ENCODE data around the gene MARS1.

DNA sequence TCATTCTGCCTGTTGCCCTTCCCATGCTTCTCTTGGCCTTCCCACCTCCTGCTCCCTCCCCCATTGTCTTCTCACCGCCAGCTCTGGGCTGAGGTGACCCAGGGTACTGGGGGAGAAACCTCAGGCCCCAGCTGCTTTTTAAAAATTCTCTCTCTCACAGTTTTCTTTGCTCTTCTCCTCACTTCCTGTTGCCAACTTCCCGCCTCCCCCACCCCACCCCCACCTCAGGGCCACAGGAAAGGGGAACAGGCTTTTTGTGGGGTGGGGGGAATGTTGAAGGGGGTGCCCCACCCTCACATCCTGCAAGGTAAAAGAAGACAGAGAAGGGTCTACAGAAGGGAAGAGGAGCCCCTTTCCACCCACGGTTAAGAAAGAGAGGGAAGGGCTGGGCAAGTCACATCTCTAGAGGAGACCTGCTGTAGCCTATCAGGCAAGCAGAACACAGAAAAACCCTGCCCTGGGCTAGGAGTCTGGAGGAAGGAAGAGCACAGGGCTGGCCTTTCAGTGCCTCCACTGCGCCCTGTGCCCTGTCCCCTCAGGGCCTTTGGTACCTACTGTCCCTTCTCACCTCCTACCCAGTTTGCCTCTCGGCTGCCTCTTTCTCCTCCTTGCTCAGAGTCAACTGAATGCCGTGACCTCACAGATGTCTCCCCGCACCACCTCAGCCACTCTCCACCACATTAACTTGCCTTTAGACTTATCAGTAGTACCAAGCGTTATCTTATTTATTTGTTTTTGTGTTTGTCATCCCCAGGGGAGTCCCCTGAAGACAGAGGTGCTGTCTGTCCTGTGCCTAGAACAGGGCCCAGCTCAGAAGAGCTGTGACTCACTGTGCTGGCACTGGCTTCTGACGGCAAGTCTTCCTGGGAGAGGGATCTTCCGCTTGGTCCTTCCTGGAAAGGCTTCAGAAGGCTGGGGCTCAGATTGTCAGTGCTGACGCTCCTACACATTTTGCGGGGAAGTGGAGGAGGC lies 9.9 kb upstream of the MARS1 start:
- TF ChIP-seq, protein P1, sequence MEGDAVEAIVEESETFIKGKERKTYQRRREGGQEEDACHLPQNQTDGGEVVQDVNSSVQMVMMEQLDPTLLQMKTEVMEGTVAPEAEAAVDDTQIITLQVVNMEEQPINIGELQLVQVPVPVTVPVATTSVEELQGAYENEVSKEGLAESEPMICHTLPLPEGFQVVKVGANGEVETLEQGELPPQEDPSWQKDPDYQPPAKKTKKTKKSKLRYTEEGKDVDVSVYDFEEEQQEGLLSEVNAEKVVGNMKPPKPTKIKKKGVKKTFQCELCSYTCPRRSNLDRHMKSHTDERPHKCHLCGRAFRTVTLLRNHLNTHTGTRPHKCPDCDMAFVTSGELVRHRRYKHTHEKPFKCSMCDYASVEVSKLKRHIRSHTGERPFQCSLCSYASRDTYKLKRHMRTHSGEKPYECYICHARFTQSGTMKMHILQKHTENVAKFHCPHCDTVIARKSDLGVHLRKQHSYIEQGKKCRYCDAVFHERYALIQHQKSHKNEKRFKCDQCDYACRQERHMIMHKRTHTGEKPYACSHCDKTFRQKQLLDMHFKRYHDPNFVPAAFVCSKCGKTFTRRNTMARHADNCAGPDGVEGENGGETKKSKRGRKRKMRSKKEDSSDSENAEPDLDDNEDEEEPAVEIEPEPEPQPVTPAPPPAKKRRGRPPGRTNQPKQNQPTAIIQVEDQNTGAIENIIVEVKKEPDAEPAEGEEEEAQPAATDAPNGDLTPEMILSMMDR (IDR thresholded peaks at IDR 0.05) = no peak
- TF ChIP-seq ZFX (IDR thresholded peaks at IDR 0.05; ENCODE audit: borderline replicate concordance) = no peak

Data from 22Rv1 (cell line).